Skeletal muscle satellite cell (primary cell): ENCODE data around the gene SBSN.
A peak's percentile ranks its signal among the peaks of the same experiment; 100 is the strongest.

Source experiments
- H3K27me3 ChIP-seq: 2 replicates; pipeline ENCODE4 v1.7.0; 2013; ENCODE audit warnings: low read length; ENCODE audit not compliant: control insufficient read depth, insufficient read depth
- H3K36me3 ChIP-seq: 2 replicates; pipeline ENCODE4 v1.7.0; 2013; ENCODE audit warnings: mild to moderate bottlenecking, control low read depth, low read length; ENCODE audit not compliant: insufficient read depth
- H3K4me1 ChIP-seq: 2 replicates; pipeline ENCODE4 v1.7.0; 2013; ENCODE audit warnings: low read length; ENCODE audit not compliant: control insufficient read depth, insufficient read depth
- H3K4me2 ChIP-seq: 2 replicates; pipeline ENCODE4 v1.7.0; 2013; ENCODE audit warnings: mild to moderate bottlenecking, low read length
- H3K4me3 ChIP-seq: 2 replicates; pipeline ENCODE4 v1.7.0; 2013; ENCODE audit warnings: low read length
- H3K9ac ChIP-seq: 2 replicates; pipeline ENCODE4 v1.7.0; 2013; ENCODE audit warnings: mild to moderate bottlenecking, low read depth, low read length, moderate library complexity
- H3K9me3 ChIP-seq: replicated peaks from 2 replicates; pipeline ENCODE4 v1.7.0; 2013; ENCODE audit warnings: mild to moderate bottlenecking, control low read depth, low read length

SBSN gene

DNA sequence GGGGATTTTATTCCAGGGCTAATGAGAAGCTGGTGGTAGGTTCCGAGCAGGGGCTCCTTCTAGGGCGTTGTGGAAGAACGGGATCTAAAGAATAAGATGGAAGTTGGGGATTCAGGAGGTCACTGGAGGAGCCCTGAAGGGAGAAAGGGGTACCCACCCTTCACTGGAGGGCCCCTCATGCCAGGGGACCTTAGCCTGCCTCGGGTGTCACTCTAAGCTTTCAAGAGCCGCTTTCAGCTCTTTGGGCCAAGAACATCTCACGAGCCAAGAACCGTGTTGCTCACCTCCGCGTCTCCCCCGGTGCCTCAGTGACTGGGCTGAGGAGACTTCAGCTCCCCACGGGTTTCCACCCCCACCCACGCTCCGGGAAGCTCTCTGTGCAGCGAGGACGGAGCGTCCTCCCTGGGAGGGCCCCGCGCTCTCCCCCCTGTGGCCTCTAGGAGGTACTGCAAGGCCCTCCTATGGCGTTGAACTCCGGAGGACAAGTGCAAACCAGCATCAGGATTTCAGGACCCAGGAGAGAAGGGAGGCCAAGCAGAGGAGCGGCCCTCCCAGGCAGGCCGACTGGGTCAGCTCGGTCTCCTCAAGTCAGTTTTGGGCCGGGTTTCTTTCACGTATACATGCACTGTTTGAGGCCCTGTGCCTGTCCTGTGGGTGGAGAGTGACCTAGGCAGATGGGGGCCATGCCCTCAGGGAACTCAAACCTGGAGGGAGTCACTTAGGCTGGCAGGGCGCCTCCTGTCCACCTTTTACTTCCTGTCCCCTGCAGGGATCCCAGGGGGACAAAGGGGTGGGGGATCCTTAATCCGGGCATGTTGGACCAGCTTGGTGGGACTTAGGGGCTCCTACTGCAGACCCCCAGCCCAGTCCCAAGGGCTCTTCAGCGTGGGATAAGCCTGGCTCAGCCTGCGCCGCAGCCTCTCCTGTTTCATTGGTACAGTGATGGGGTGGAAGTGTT, 32.7 kb downstream of the SBSN start:
- no peaks in the 10 kb centered on the region for H3K36me3 ChIP-seq
- H3K4me1 ChIP-seq = no peaks in the 10 kb centered on the region
- H3K27me3 ChIP-seq = peaks cover 54% of the 10 kb centered on the region
- no peak overlapping the region for H3K9ac ChIP-seq
- H3K4me2 ChIP-seq = peak overlapping the region; percentile 44
- peak overlapping the region; percentile 11 for H3K4me3 ChIP-seq
- H3K9me3 ChIP-seq = no peaks in the 10 kb centered on the region

DNA sequence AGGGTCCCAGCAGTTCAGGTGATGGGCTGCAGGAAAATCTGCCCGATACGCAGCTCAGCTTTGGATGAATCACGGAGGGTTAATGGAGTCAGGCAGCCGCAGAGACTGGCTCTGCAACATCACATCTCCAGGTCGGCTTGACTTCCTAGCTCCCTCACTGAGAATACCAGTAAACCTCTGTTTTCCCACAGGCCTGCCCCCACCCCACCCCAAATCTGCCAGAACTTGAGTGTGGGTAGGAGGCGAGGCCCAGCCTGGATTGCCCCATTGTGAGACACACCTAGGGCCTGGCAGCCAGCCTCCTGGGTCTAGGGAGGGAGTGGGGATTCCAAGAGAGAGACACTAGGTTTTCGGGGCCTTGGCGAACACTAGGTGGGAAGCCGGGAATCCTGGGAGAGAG, 34.1 kb downstream of the SBSN start:
- no peak overlapping the region for H3K4me3 ChIP-seq
- H3K9ac ChIP-seq = no peak overlapping the region
- no peaks in the 10 kb centered on the region for H3K4me1 ChIP-seq
- H3K27me3 ChIP-seq = peaks cover 52% of the 10 kb centered on the region
- no peak overlapping the region for H3K4me2 ChIP-seq
- no peaks in the 10 kb centered on the region for H3K36me3 ChIP-seq
- H3K9me3 ChIP-seq = no peaks in the 10 kb centered on the region

DNA sequence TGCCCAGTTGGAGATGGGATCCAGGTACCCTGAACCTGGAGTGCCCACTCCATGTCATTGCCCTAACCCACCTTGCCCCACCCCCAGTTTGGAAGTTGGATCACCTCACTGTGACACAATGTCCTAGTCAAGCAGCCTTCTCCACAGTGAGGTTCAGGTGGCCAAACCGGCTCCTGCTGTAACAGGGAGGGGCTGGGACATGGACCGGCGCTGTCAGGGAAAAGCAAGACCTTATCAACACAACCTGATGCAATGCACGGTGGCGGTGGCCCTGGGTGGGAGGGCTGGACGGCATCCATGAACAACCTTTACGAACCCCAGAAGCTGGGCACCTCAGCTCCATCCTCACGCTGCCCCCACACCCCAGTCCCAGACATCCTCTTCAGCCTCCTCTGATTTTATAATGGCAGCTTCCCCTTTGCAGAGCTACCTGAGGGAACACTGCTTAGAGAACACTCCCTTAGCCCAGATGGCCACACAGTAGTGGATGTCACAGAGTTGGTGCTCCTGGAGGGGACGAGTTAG, 36.2 kb downstream of the SBSN start:
- no peak overlapping the region for H3K4me2 ChIP-seq
- no peak overlapping the region for H3K9ac ChIP-seq
- peaks cover 52% of the 10 kb centered on the region for H3K27me3 ChIP-seq
- H3K36me3 ChIP-seq = no peaks in the 10 kb centered on the region
- H3K9me3 ChIP-seq = no peaks in the 10 kb centered on the region
- H3K4me1 ChIP-seq = no peaks in the 10 kb centered on the region
- H3K4me3 ChIP-seq = no peak overlapping the region

DNA sequence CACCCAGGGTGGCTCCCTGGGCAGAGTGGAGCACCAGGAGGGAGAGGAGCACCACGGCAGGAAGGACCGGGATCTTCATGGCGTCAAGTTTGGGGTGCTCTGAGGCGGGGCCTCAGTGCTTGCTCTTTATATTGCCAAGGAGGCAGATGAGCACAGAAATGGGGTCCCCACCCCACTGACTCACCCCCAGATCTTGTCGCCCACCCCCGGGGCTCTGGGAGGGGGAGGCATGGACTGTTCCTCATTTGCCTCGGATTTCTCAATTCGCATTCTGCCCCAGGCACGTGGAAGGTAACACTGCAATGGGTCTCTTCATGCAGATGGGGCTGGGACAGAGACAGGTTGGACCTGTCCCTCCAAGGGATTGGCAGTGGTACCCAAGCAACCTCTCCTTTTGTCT, 37.7 kb downstream of the SBSN start, which contains the start of gene KRTDAP:
TSS of gene KRTDAP (minus strand) at position 101 of the 400 bp plus-strand sequence. CDS start at position 79, 22 bp downstream.
- Histone ChIP-seq H3K27me3 (peaks cover 58% of the 10 kb centered on the region), H3K36me3 (no peaks in the 10 kb centered on the region), H3K9ac (no peak within 1 kb of the TSS), H3K9me3 (no peaks in the 10 kb centered on the region), H3K4me3 (no peak within 1 kb of the TSS), H3K4me1 (no peaks in the 10 kb centered on the region), H3K4me2 (no peak within 1 kb of the TSS)

DNA sequence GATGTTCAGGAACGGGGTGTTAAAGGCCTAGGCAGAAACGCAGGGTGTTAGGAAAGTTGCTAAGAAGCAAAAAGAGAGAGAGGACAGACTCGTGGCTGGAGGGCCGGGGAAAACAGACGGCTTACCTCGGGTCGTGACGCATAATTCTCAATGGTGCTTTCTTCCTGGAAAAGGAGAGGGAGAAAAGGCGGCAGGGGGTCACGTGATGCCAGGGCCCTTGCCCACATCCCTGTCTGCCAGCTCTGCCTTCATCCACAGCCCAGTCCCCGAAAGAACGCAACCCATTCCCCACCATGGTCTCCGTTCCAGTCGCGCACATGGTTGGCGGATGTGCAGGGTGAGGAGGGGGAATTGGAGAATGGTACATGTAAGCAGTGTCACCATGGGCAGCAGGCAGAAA, 39.4 kb downstream of the SBSN start:
- no peaks in the 10 kb centered on the region for H3K36me3 ChIP-seq
- no peaks in the 10 kb centered on the region for H3K4me1 ChIP-seq
- peaks cover 53% of the 10 kb centered on the region for H3K27me3 ChIP-seq
- no peak overlapping the region for H3K4me3 ChIP-seq
- no peaks in the 10 kb centered on the region for H3K9me3 ChIP-seq
- H3K9ac ChIP-seq = no peak overlapping the region
- no peak overlapping the region for H3K4me2 ChIP-seq

DNA sequence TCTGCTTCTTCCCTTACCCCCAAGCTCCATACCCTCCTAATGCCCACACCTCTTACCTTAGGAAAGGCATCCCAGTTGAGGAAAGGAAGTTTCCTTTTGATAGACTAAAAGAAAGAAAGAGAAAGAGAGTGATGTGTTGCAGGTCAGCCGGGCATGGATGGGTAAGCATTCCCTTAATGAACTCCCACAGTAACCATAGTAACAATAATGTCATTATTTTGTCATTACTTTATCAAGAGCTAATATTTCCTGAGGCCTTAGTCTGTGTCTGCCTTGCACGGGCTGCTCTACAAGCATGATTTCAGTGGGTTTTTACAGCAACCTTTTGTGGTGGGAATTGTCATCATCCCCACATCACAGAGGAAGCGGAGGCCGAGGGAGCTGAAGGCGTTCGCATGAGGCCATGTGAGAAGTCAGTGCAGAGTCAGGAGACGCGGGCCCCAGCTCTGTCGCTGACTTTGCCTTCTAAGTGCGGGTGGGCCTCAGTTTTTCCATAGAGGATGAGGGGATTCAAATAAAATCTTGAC, 40.4 kb downstream of the SBSN start:
- no peak overlapping the region for H3K9ac ChIP-seq
- H3K27me3 ChIP-seq = peaks cover 47% of the 10 kb centered on the region
- no peaks in the 10 kb centered on the region for H3K4me1 ChIP-seq
- no peaks in the 10 kb centered on the region for H3K36me3 ChIP-seq
- no peak overlapping the region for H3K4me3 ChIP-seq
- H3K4me2 ChIP-seq = no peak overlapping the region
- H3K9me3 ChIP-seq = no peaks in the 10 kb centered on the region

DNA sequence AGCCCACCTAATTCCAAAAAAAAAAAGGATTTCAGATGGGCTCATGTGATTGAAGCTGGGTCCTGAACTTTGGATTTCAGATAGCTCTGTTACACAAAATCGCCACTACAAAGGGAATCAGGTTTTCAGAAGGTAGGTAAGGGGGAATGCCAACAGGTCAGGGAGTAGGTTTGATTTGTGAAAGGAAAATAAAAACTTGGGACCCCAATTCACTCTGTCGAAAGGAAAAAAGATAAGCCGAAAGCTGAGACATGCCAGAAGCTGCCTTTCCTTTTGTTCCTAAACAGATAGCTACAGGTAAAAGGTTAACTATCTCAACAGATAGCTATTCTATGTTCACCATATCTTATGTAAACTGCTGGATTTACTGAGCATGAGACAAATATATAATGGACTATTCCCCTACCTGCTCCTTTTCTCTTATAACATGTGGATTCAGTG, 41.8 kb downstream of the SBSN start:
- Histone ChIP-seq H3K4me2 (no peak overlapping the region), H3K9me3 (no peaks in the 10 kb centered on the region), H3K4me3 (no peak overlapping the region), H3K9ac (no peak overlapping the region), H3K27me3 (peaks cover 32% of the 10 kb centered on the region), H3K36me3 (no peaks in the 10 kb centered on the region), H3K4me1 (no peaks in the 10 kb centered on the region)

DNA sequence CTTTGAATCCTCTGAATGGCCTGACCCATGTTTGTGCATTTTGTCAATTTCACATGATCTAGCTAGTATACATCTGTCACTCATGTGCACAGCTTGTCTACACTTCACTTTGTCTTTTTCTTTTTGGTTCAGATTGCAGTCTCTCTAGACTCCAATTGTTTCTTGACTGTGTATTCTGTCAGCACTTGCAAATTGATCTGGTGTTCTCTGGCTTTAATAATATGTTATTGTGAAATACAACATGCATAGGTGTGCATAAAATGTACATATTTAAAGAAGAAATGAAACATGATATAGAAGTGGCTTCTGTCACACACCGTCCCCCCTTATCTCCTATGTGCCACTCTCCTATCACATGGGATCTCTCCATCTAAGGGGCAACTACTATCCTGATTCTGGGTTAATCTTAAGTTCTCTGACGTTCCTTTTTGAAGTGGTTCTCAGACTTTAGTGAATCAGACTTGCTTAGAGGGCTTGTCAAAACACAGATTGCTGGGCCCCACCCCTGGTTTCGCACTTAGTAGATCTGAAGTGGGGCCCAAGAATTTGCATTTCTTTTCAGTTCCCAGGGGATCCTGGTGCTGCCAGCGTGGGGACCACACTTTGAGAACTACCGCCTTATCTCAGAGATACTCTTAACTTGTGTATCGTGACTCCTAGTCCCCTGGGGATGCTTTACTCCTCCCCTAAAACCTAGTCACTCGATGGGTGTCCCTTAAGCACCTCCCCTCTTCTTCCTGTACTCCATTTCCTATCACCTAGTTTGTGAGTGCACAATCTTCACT, 43.7 kb downstream of the SBSN start:
- Histone ChIP-seq H3K4me2 (no peak overlapping the region), H3K36me3 (no peaks in the 10 kb centered on the region), H3K4me1 (no peaks in the 10 kb centered on the region), H3K9ac (no peak overlapping the region), H3K27me3 (peaks cover 25% of the 10 kb centered on the region), H3K9me3 (no peaks in the 10 kb centered on the region), H3K4me3 (no peak overlapping the region)

DNA sequence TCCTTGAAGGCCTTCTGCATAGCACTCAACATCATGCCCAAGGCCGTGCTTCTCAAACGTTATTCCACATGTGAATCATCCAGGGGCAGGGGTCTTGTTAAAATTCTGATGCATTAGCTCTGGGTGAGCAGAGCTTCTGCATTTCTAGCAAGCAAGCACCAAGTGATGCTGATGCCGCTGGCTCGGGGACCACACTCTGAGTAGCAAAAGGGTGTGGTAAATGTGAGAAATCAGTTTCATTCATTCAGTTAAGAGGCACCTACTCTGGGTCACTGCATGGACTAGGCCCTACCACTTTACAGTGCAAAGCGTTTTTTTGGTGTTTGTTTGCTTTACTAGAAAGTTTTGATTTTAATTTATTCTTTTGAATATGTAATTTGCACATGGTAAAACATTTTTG, 45.0 kb downstream of the SBSN start:
- H3K4me3 ChIP-seq = no peak overlapping the region
- no peaks in the 10 kb centered on the region for H3K4me1 ChIP-seq
- no peaks in the 10 kb centered on the region for H3K9me3 ChIP-seq
- H3K27me3 ChIP-seq = peaks cover 24% of the 10 kb centered on the region
- no peak overlapping the region for H3K4me2 ChIP-seq
- no peak overlapping the region for H3K9ac ChIP-seq
- no peaks in the 10 kb centered on the region for H3K36me3 ChIP-seq

DNA sequence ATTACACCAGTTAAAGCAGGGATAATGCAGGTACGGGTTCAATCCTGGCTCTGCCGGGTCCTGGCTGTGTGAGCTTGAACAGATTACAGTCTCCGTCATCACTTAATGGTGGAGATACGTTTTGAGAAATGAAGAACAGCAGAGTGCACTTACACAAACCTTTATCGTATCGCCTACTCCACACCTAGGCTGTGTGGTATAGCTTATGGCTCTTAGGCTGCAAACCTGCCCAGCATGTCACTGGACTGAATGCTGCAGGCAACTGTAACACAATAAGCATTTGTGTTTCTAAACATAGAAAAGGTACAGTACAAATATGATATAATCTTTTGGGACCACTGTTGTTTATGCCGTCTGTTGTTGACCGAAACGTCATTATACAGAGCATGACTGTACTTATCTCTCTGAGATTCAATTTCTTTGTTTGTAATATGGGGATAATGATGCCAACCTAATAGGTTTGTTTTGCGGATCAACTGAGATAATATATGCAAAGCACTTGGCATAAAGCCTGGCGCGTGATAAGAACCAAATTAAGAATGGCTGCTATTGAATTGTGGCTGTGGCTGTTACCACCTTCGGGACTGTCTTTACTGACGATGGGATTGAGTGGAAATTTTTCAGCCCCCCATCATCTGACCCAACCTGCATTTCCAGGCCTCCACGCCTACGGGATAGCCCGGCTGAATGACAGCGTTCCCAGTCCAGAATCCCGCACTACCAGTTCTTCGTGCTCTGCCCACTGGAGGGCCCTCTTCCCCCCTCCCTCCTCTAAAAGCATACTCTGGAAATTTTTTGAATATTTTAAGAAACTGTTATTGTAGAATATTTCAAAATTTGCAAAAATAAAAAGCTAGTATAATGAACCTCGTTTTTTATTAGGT, 49.1 kb downstream of the SBSN start:
- Histone ChIP-seq H3K9me3 (no peaks in the 10 kb centered on the region), H3K4me3 (no peak overlapping the region), H3K36me3 (no peaks in the 10 kb centered on the region), H3K4me1 (no peaks in the 10 kb centered on the region), H3K4me2 (no peak overlapping the region), H3K9ac (no peak overlapping the region), H3K27me3 (peaks cover 5% of the 10 kb centered on the region)
